Kidney (tissue), 14 donors: ENCODE results near the gene ZBTB16. TPM values are rescaled to one million over a fixed set of nuclear protein-coding genes. Genes with fewer than 3 reads are reported as not detected.

Experiments used
- DNase-seq, 5 donors: peaks; one replicate each; pipeline ENCODE4 v3.0.0-alpha.2; 2013 to 2020
- FAIRE-seq: peaks from 2 replicates; lab custom pipeline; 2012; peaks lifted over from hg19 to GRCh38; lab: Jason Lieb, UNC
- H3K27ac ChIP-seq, 2 donors: one replicate each; pipeline ENCODE4 v1.7.0; 2013; ENCODE audit warnings: low read depth in 2 of 2, low read length in 2 of 2, inconsistent platforms in 1 of 2
- H3K27me3 ChIP-seq: one replicate; pipeline ENCODE4 v1.7.1; 2013; ENCODE audit warnings: low read length, inconsistent platforms; ENCODE audit not compliant: control insufficient read depth, insufficient read depth
- H3K36me3 ChIP-seq, 3 donors: one replicate each; pipeline versions ENCODE4 v1.7.0 to v1.7.1; 2013; ENCODE audit warnings: low read length in 3 of 3, control low read depth in 1 of 3, inconsistent platforms in 1 of 3; ENCODE audit not compliant: insufficient read depth in 3 of 3, control insufficient read depth in 2 of 3
- H3K4me1 ChIP-seq, 3 donors: one replicate each; pipeline versions ENCODE4 v1.7.0 to v1.7.1; 2013; ENCODE audit warnings: low read length in 3 of 3, inconsistent platforms in 1 of 3, low read depth in 1 of 3; ENCODE audit not compliant: control insufficient read depth in 2 of 3, insufficient read depth in 2 of 3
- H3K4me3 ChIP-seq, 3 donors: one replicate each; pipeline versions ENCODE4 v1.7.0 to v1.8.1; 2013; ENCODE audit warnings: low read length in 3 of 3, control low read depth in 1 of 3, inconsistent platforms in 1 of 3
- H3K9ac ChIP-seq, 3 donors: one replicate each; pipeline versions ENCODE4 v1.7.0 to v1.7.1; 2013; ENCODE audit warnings: low read length in 3 of 3, control low read depth in 1 of 3, inconsistent platforms in 1 of 3
- H3K9me3 ChIP-seq, 3 donors: one replicate each; pipeline versions ENCODE4 v1.7.0 to v1.7.1; 2013; ENCODE audit warnings: low read length in 3 of 3, control low read depth in 1 of 3, inconsistent platforms in 1 of 3; ENCODE audit not compliant: control insufficient read depth in 2 of 3, insufficient read depth in 1 of 3
- CTCF ChIP-seq: IDR thresholded peaks from 3 replicates; pipeline ENCODE4 v1.5.1; 2012; ENCODE audit warnings: mild to moderate bottlenecking, moderate library complexity, borderline replicate concordance; ENCODE audit not compliant: insufficient read depth; ENCODE audit errors: extremely low read depth
- intact Hi-C: fragments of 100-400 bp; cut with DNase I; formaldehyde crosslinking; loops from one replicate; pipeline ENCODE4 v1.11.1; 2022
- polyA plus RNA-seq: library from polyadenylated mRNA; stranded (reverse); fragments of 350-450 nt; fragmentation: Illumina TruSeq; extraction: RNeasy Lipid Tissue Mini Kit (QIAGEN cat#74804); gene quantifications from one replicate; pipeline ENCODE4 v1.2.3, GENCODE V29; 2014; ENCODE audit warnings: low read depth, low replicate concordance; ENCODE audit not compliant: insufficient read depth
- total RNA-seq: library from RNA; stranded (reverse); fragmentation: NEBNext Ultra II Directional; extraction: Animal tissue kit (Norgen Biotek cat#: 25700); gene quantifications from one replicate; pipeline ENCODE4 v1.2.1, GENCODE V29; 2021
- donor health status: control.
- donor health status: control.
- donor health status: control.
- donor health status: control.
- donor health status: control.
- donor health status: DM: yes; HTN: yes; CAD: no.
- donor health status: Normal renal cell carcinoma (clear cell type).

The ZBTB16 gene
- total and polyA plus RNA-seq, 2 donors from 2014 or later: 2.5 to 126 TPM

DNA sequence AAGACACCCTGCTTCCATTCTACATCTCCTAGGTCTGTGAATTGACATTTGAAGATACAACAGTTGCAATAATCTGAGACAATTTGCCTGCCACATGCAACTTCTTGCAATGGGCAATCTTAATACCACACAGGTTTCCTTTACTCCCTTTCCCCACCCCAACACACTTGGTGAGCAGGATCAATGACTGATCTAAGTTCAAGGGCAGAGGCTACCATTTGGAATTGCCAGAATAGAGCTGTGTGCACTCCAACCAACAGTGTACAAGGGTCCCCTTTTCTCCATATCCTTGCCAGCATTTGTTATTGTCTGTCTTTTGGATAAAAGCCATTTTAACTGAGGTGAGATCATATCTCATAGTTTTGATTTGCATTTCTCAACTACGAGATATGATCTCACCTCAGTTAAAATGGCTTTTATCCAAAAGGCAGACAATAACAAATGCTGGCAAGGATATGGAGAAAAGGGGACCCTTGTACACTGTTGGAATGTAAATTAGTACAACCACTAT, 233.7 kb downstream of the ZBTB16 start:
- no peak for TF ChIP-seq CTCF
- H3K9ac ChIP-seq: no peak overlapping the region

GRCh38 chr11:114295676-114296604, 236.4 kb downstream of the ZBTB16 start, which contains the start of gene NNMT:
TSS of gene NNMT (plus strand) at chr11:114296399. CDS start at chr11:114296557, 158 bp downstream.
- FAIRE-seq: no peak
- H3K4me3 ChIP-seq: peak within 1 kb of the TSS in 2 of 3 donors; percentile 43 to 70
- intact Hi-C loops: no loop called here

More for the DNA sequence above, 233.7 kb downstream of the ZBTB16 start:
- DNase-seq: no peak
- intact Hi-C loops: no loop called here
- Histone ChIP-seq H3K27me3 (no peaks in the 10 kb centered on the region), H3K4me3 (no peak overlapping the region), H3K4me1 (peaks cover 0 to 3% (median 0%) of the 10 kb centered on the region in 3 donors), H3K36me3 (no peaks in the 10 kb centered on the region), H3K27ac (peak overlapping the region in 1 of 2 donors; percentile 67), H3K9me3 (no peaks in the 10 kb centered on the region)
- no peak for FAIRE-seq

DNA sequence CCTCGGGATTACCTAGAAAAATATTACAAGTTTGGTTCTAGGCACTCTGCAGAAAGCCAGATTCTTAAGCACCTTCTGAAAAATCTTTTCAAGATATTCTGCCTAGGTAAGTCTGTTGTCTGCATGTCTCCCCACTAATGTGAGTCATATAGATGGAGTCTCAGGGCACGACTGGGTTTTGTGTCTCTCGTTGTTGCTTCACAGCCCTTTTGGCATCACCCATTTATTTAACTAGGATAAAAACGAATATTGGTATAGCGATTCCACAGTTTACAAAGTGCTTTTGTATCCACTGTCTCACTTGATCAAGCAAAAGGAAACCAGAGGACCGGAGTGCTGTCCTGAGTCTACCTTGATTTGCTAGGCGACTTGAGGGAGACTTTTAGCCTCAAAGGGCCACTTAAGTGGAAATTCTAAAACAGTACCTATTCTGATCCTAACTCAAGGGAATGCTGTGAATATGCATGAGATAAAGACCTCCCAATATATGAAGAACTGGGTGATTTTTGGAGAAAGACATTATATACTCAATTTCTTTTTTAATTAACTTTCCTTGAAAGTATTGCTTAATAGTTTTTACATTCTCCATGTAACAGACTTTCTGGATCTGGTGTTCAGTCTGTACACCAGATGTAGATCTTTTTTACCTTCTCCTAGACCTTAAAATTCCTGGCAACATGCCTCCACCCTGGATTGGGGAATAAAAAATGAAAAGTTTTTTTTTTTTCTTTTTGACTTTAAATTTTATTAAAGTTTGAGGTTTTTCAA, 237.3 kb downstream of the ZBTB16 start:
- TF ChIP-seq CTCF: no peak
- no peak for DNase-seq
- H3K27me3 ChIP-seq: no peaks in the 10 kb centered on the region
- intact Hi-C loops: no loop called here
- peak overlapping the region in 2 of 3 donors; percentile 43 to 70 for H3K4me3 ChIP-seq
- peak overlapping the region; percentile 72 to 86 for H3K27ac ChIP-seq
- peaks cover 0 to 7% (median 0%) of the 10 kb centered on the region in 3 donors for H3K9me3 ChIP-seq
- H3K4me1 ChIP-seq: peaks cover 0 to 3% (median 0%) of the 10 kb centered on the region in 3 donors
- no peaks in the 10 kb centered on the region for H3K36me3 ChIP-seq
- H3K9ac ChIP-seq: peak overlapping the region in 1 of 3 donors; percentile 46
- FAIRE-seq: no peak

More at GRCh38 chr11:114295676-114296604, 236.4 kb downstream of the ZBTB16 start, which contains the start of gene NNMT:
- H3K9ac ChIP-seq: peak within 1 kb of the TSS in 1 of 3 donors; percentile 46
- DNase-seq: peak in 3 of 5 donors; percentile 35 to 94 (median 59)
- H3K9me3 ChIP-seq: peaks cover 0 to 3% (median 0%) of the 10 kb centered on the region in 3 donors
- H3K4me1 ChIP-seq: peaks cover 0 to 3% (median 0%) of the 10 kb centered on the region in 3 donors
- H3K27ac ChIP-seq: peak within 1 kb of the TSS; percentile 86 to 92
- H3K27me3 ChIP-seq: no peaks in the 10 kb centered on the region
- TF ChIP-seq CTCF: no peak
- H3K36me3 ChIP-seq: no peaks in the 10 kb centered on the region
